Measurements from ENCODE around the gene ASXL3. TPM values are rescaled to one million over a fixed set of nuclear protein-coding genes. Genes with fewer than 3 reads are reported as not detected.

Gene ASXL3
- total RNA-seq, 1 donor from 2014 or later: 12.2 TPM

DNA sequence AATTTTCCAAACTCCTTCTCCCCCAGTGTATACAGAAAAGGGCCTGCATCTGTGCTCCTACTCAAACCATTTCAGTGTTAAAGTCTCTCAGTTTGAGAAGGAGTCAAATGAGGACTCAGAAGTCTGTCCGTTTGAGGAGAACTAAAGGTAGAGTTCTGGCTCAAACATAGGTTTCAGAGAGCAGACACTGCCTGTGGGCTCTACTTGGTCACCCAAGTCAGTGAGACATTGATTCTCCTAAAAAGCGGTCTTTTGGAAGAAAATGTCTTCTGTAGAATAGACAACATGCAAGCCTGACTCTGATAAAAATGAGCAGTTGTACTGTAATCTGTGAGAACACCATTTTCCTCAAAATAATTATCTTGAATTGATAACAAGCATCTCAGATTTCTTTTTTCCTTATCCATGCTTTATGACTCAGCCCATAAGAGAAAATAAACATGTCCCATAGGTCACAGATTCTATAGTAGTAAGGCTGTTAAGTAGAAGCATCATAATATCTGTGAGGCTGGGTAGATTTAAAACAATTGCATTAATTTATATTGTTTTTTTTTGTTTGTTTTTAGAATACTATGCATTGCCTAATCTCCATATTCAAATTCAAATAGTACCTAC is 82.8 kb downstream of the ASXL3 start:
- no peak for DNase-seq (ENCODE audit: low spot score)

DNA sequence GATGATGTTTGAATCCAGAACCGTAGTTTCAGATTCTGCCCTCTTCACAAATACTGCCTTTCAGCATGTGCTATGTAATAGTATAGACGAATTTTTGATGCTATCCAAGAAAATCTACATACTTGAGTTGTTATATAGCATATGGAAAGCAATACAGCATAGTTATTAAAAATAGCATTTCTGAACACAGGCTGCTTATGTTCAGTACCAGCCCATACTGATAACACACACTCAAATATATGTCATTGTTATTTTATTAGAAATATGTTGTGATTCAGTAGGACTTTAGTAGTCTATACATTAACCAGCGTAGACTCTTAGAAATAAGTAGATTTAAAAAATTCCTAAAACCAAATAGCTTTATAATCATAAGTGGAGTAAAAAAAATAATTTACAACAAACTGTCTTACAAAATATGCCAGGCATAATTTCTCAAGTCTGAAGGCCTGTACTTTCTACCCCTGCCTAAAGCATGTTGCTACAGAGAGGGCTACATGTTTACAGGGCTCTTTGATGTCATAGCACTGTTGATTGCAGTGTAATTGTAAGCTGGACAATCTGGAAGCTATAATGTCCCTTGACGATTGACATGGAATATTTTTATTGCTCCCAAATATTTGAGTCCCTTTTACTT is 86.3 kb downstream of the ASXL3 start:
- DNase-seq (ENCODE audit: low spot score): no peak

DNA sequence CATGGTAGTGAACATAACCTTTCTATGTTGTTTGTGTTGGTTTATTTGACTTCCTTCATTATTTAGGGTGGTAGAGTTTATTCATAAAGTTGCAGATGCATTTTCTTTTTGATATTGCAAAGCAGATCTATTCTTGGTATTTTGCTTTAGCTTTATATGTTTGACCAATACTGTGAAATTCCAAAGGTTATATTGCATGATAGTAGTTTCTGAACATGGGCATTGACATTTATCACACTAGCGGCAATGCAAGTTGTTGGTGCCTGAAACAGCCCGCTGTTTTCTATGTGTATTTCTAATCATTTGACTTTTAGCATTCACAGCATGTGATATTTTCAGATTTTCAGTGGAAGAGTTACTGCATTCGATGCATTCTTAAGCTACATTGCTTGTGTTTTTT is 87.2 kb downstream of the ASXL3 start:
- DNase-seq (ENCODE audit: low spot score): no peak

DNA sequence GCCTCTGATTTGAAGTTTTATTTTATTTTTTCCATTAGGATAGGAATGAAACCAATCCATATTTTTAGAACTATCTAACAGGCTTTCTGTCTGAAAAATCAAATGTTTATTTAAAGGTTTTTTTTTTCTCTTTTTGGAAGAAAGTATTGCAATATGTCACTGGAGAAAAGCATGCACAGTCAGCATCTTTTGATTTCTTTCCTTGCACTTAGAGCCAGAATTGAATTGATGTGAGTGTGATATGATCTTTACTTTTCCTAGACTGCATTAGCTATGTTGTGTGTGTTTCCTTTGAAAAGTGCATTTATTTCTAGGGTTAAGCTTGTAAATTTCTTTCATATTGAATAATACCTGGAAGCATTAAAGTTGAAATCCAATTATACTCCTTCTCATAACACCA is 87.6 kb downstream of the ASXL3 start:
- DNase-seq (ENCODE audit: low spot score): no peak

DNA sequence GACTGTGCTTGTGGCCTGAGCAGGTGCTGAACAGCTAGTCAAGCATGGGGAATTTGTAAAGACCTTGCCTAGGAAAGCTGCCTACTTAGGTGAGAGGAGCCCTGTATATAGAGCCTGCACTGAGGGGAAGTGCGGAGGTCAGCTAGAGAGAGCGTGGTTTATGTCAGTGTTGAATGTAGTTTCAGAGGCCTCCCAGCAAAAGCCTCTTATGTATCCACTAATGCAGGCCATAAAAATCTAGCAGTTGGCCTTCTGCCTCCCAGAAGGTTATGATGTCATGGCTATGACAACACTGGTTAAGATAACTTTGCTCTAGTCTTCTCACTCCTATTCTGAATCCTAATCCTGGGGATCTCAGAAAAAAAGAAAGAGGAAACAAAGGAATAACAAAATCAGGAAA is 88.9 kb downstream of the ASXL3 start:
- DNase-seq (ENCODE audit: low spot score): no peak

DNA sequence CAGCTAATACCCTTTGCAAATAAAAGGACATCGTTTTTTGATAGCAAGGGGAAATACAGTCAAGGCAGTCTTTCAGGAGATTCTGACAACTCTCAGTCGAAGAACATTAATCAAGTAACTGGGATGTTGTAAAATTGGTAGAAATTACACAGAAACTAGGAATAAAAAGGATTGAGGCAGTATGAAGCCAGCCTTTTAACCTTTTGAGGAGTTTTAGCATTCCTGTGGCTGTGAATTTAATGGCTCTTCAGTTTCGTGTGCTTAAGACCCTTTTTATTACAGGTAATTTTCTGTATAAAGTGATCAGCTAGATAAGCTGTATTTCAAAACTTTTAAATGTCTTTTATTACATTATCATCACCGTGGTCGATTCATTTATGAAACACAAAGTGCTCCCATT is 91.6 kb downstream of the ASXL3 start:
- no peak for DNase-seq (ENCODE audit: low spot score)

DNA sequence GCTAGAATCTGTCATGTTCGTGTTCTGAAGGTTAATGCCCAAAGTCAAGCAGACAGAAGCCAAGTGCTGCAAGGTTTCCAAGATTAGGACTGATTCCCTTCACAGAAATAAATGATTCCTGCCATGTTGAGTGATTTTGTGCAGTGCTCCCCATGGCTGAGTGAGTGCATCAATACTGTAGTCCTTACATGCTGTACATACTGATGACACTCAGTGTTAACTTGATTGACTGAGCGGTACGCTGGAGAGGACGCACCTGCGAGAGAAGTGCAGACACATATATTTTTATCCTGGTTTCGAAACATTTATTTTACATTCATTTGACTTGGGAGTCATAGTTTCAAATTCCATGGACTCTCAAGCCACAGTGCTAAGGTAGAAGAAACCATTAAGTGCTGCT is 92.0 kb downstream of the ASXL3 start:
- no peak for DNase-seq (ENCODE audit: low spot score)

DNA sequence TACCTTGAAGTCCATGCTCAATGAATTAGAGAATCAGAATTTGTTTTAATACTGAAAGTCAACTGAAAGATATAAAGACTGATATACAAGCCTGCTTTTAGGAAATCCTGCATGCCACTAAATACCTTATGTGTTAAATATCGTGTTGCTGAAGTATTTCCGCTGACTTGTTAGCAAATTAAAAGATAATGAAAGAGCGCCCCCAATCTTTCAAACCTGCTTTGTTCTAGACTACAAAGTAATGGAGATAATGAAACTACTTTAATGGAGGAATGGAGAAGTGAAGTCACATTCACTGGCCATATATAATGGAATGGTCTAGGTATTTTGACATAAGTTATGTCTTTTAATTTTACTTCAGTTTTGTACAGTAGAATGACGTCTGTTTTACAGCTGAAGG is 95.7 kb downstream of the ASXL3 start:
- DNase-seq (ENCODE audit: low spot score): no peak

DNA sequence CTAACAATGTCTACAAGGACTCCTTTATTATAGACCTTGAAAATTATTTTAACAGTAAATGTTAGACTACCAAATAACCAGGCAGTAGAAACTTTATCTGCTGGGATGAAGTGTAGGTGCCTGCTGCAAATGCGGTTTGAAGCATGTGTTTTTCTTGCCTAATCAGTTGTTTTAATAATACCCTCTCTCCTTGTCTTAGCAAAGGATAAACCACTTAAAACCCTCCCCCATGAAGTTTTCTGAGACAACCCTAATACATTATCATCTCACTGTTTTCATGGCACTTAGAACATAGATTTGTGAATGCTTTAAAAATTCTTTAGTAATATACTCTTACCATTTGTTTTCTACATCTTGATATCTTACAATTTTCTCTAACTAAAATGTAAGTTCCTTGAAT is 98.6 kb downstream of the ASXL3 start:
- no peak for DNase-seq (ENCODE audit: low spot score)

DNA sequence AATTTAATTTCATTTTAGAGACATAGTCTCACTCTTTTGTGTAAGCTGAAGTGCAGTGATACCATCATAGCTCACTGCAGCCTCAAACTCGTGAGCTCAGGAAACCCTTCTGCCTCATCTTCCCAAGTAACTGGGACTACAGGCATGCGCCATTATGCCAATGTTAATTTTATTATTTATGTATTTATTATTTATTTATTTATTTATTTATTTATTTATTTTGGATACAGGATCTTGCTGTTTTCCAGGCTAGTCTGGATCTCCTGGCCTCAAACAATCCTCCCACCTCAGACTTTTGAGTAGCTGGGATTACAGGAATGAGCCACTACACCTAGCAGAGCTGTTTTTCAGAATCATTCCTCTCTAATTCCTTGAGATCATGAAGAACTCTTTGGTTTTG is 99.9 kb downstream of the ASXL3 start:
- DNase-seq (ENCODE audit: low spot score): no peak

DNA sequence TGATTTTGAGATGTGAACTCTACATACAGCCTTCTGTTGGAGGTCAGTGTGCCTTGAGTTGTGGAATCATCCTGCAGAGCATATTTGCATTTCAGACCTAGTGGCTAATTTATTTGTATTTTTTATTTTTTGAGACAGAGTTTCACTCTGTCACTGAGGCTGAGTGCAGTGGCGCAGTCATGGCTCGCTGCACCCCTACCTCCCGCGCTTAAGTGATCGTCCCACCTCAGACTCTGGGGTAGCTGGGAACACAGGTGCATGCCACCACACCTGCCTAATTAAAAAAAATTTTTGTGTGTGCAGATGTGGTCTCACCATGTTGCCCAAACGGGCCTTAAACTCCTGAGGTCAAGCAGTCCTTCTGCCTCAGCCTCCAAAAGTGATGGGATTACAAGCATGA is 104.4 kb downstream of the ASXL3 start:
- DNase-seq (ENCODE audit: low spot score): no peak

DNA sequence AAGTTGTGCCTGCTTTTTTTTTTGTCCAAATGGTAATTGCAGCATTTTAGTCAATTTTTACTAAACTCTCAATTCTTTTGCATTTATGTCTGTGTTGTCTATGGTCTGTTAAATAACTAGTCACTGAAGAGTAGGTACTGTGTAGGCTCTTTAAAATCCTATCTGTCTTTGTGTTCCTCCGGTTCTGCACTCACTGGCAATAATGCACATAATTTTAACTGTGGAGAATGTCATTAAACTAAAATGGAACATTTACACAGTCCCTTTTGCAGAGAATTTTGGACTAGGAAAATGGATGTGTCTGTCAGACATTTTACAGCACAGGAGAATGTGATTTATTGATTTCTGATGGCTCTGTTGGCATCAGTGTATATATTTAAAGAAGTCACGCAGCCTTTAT is 116.6 kb downstream of the ASXL3 start:
- no peak for DNase-seq (ENCODE audit: low spot score)

DNA sequence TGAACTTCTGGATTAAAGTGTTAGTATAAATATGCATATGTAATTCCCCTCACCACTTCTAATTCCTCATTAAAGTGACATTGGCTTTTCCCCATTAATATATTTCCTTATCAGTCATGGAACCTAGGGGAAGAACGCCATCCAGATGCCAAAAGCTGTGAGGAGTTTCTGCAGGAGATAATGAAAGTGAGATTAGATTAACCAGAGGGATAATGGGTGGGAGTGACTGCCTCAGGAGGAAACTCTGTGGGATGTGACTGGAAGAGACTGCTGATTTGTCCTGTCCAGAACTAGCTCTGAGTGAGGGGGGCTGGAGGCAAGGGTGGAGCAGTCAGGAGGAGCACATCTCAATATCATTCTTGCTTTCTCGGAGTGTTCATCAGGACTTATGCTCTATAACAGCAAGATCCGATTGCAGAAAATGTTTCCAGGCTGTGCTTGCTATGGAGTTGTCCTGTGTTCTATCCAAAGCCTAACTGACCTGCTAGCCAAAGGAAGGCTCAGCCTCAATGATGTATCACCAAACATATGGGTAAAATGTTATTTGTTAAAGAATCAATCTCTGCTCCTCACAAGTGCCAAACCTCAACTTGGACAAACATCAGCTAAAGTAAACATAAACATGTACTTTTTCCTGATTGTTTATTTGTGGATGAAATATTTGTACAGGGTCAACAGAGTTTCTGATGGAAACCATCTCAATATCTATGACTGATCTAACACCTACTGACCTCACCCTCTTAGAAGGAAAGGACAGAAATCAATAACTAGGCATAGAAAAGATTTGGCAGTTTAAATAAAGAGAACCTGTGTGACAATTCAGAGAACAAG is 118.5 kb downstream of the ASXL3 start:
- no peak for DNase-seq (ENCODE audit: low spot score)

DNA sequence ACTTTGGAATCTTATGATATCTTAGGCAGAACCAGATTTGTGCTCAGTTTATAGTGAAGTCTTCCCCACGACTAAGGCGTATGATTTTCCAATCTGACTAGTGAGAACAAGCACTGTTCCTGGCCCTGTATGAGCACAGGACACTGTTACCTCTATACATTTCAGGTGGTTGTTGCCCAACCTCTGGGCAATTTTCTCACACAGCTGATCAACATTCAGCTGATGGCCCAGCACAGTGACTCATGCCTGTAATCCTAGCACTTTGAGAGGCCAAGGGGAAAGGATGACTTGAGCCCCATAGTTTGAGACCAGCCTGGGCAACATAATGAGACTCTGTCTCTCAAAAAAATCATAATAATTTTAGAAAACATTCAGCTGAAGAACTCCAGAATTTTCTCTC is 119.5 kb downstream of the ASXL3 start:
- DNase-seq (ENCODE audit: low spot score): no peak

DNA sequence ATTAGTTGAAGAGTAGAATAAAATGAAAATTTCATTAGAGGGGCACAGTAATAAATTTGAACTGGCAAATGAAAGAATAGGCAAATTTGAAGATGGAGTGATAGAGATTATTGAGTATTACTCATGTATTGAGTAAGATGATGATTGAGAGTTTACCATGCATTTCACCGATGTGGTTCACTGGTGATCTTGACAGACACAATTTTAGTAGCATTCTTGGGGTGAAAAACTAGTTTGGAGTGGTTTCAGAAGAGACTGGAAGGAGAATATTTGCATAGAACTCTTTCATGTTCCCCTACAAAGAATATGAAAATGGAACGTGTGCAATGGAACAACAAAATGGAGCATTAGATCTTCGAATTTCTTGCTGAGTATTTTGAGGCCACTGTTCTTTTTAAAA is 121.4 kb downstream of the ASXL3 start:
- no peak for DNase-seq (ENCODE audit: low spot score)

DNA sequence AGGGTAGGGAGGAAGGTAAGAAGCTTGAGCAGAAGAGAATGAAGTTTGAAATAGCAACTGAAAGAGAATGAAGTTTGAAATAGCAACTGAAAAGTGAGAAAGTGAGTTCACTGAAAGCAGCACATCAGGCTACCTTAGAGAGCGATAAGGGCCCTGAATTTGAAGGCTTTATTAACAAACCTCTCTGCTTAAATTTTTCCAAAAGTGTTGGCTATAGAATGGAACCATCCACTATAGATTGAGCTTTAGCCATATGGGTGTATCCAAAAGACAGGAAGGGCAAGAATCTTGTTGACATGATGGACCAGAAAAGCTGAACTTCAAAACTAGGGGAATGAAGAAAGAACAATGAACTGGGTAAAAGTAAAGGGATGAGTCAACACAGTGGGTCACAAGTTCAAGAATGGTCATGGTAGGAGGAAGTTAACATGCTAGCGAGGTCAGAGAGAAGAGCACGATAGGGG is 122.5 kb downstream of the ASXL3 start:
- no peak for DNase-seq (ENCODE audit: low spot score)

DNA sequence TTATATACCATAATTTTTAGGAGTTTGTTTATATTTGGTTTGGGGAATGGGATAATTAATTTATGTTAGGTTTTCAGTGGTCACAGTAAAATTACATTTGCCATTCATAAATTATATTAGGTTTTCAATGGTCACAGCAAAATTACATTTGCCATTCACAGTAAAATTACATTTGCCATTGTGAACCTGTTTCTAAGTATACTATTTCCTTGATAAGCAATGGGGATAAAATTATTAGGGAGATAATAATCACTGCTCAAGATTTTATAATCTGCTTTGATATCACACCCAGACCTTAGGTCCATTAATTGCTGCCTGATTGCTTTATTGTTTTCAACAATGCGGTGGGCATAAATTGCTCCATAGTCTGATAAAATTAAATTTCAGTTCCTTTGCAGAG is 124.6 kb downstream of the ASXL3 start:
- no peak for DNase-seq (ENCODE audit: low spot score)

DNA sequence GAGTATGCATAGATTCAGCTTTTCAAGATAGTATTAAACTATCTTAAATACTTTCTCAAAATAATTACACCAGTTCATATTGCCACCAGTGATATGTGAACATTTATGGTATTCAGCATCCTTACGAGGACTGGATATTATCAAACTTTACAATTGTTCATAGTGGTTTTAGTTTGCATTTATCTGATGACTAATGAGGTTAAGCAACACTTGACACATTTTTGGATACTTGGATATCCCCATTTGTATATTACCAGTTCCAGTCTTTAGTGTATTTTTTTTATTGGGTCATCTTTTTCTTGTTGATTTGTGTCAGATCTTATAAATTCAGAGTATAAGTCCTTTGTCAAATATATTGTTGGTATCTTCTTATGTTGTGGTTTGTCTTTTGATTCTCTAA is 128.4 kb downstream of the ASXL3 start:
- no peak for DNase-seq (ENCODE audit: low spot score)

DNA sequence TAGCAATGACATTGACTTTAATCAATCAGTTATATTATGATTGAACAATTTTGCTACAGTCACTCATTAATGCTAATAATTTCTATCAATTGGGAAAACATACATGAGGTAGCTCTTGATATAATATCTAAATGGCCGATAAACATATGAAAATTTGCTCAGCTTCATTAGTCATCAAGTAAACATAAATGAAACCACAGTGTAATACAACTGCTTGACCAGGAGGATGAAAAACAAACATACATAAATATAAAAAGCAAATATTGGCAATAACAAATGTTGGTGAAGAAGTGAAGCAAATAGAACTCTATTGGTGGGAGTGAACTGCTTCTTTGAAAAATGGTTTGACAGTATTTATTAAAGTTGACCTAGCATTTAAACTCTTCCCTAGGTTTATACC is 130.9 kb downstream of the ASXL3 start:
- DNase-seq (ENCODE audit: low spot score): no peak

DNA sequence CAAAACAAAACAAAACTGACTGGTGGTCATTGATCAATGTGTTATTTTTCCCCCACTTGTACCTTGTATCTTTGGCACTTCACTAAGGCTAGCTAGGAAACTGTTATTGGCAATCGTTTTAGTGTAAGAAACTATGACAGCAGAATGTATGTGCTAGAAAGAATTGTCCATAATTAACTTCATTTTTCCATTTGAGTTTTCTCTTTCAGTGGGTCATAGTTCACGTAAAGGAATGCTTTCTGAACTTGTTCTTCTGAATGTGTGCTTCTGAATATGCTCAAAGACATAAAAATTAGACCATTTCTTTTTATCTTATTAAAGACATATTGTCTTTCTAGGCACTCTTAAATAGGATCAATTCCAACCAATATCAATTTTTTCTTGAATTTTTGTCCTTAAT is 132.2 kb downstream of the ASXL3 start:
- DNase-seq (ENCODE audit: low spot score): no peak

DNA sequence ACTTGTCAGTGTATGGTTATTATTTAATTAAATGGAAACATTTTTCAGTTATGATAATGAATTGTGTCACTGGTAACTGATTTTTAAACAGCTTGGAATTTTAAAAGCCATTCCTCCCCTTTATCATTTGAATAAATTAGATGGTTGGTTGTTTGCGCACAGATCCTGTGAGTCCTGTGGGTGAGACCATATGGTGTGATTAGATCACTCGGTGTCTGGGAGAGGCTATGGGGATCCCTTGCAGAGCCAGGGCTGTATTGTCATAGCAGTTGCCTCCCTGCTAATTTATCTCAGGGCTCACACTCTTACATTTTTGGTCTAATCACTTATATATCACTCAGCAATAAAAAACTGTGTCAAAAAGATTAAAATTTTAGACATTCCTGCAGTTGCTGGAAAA is 133.5 kb downstream of the ASXL3 start:
- DNase-seq (ENCODE audit: low spot score): no peak

DNA sequence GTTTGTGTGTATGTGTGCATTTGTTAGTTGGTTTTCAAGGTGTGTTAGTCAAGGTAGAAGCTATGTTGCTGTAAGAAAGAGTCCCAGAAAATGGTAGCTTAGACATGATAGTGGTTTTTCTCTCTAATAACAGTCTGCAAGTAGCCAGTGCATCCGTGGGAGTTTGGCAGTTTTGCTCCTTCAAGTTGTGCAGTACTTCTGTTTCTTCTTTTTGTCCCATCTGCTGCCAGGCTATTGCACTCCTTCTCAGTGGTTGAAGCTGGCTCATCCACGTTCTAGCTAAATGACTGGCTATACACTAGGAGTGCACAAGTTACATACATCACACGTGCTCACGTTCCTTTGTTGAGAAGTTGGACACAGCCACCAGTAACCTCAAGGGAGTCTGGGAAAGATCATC is 134.7 kb downstream of the ASXL3 start:
- no peak for DNase-seq (ENCODE audit: low spot score)

DNA sequence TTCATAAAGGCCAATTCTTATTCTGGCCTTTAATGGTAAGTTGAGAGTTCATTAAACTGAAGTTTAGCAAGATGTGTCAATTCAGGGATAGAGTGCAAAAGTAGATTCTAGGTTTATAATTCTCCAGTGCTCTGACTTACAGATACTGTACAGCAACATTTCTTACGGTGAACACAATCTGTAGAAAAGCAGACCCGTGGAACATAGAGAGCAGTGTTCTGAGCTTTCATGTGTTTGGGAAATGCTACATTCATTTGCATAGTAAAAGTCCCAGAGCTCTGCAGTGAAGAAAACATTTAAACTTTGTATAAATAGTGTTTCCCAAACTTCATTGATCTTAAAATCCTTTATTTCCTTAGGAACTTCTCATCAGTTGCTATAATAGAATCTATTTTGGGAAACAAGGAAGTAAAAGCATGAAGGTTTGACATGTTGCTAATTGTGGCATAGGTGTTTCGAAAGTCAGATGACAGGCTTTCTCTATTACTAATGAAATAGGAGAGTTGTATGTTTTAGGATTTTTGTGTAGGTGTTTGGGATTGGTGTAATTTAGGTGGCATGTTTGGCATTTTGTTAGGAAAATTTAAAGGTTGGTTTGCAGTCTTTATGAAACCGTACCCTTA is 138.2 kb downstream of the ASXL3 start:
- no peak for DNase-seq (ENCODE audit: low spot score)

All from mucosa of gallbladder (tissue), 1 donor.